Measurements from ENCODE around the gene TGFBI.
A peak's percentile ranks its signal among the peaks of the same experiment; 100 is the strongest.

Gene TGFBI

DNA sequence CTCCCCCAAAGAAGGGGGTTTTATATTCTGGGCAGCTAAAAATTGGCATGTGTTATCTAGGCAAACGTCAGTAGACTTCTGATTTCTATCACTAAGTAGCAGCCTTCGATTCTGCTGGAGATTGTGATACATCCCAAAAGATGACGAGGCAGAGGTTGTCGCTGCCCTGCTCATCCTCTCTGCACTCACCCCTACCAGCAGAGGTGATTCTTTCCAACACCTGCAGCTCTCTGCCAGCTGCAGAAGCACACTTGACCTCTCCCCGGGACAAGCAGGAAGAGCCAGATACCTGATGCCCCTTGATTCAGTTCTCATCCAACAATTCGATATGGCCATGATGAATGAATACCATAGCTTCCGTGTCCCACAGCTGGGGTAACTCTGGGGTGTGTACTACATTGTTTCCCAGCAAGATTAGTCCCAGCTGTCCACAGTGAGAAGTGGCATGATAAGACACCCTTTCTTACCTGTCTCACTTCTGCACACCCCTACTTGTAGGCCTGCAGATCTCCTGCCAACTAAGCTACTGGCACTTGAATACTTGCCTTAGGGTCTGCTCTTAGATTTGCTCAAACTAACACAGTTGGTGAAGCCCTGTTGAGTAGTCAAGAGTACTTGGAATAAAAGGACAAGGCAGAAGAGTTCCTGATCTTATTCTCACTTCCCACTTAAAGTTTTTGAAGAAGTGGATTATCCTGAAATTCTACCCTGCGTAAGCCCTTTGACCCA, 66.3 kb downstream of the TGFBI start:
- DNase-seq = no peak

- DNase-seq = no peak
Observed at GRCh38 chr5:136098176-136098575, 69.4 kb downstream of the TGFBI start.

DNA sequence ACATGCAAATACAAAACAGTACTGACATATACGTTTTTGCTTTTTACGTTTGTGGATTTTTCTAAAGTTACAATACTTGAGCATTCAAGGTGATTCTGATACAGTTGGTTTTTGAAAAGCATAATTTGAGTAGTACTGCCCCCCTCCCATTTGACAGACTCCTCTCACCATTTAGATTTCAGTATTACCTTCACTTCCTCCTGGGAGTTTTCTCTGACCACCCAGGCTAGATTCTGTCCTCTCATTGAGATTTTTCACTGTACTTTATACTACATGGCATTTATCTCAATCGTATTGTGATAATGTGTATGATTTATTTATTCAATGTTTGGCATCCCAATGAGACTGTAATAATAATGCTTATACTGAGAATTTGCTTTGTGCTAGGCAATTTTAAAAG, 71.1 kb downstream of the TGFBI start:
- no peak for DNase-seq

GRCh38 chr5:136101884-136102283, 73.1 kb downstream of the TGFBI start:
- no peak for DNase-seq

DNA sequence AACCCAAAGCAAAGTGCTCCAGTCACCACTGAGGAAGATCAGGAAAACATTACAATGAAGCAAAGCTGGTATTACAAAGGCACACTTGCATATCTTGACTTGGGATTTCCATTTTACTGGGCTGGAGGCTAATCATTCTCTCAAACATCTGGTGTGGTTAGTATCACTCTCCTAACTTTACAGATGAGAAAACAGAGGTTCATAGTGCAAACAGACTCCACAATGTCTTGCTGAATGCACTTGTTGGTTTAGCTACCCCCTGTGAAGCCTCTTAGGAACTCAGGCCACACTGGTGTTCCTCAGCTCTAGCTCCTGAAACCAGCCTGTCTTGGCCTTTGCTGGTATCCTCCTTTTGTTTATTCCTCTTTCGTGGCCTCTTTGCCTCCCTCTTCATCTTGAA, 74.3 kb downstream of the TGFBI start:
- DNase-seq = no peak

GRCh38 chr5:136104306-136104965, 75.6 kb downstream of the TGFBI start:
- no peak for DNase-seq

DNA sequence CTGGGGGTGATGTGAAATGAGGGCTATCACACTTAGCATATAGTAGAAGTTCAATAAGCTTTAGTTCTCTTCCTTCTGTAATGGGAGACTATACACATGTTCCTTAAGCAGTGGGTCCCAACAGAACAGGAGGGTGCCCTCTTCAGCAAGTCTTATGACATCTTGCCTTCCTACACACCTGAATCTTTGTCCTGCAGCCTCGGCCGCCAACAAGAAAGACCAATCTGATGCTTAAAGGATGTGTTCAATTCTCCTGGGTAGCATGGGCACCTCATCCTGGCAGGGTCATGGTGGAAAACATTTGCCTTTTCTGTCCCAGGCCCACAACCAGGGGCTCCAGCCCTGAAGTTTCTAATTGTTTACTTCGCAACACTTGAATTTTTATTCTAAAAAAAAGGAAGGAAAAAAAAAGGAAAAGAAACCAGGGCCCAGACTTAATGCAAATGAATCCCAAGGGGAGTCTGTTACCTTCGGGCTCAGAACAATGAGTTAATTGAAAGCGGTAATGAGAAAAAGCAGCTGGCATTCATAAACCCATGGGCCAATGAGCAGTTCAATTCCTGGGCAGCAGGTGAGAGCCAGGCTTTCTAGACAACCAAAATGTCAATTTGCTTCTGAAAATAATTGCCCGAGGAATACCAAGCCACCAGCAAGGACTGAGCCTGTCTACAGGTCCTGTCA, 77.7 kb downstream of the TGFBI start:
- DNase-seq = no peak

DNA sequence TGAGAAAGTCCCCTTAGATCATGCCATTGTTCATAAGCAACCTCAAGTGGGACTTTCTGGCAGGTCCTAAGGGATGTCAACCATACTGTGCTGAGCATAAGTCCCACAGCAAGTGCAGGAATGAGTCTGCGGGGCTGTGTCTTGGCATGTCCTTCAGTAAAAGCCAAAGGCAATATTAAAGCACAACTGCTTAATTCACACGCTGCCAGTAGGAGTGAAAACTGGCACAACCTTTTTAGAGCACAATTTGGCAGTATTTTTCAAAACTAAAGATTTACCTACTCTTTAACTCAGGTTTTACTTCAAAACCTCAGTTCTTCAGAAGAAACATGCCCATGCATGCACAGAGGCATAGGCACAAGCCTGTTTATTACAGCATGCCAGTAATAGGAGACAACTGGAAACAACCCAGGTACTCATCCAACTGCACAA, 79.4 kb downstream of the TGFBI start:
- peak in 1 of 2 experiments; percentile 12 for DNase-seq

- no peak for DNase-seq
Observed at GRCh38 chr5:136108766-136109165, 80.0 kb downstream of the TGFBI start.

DNA sequence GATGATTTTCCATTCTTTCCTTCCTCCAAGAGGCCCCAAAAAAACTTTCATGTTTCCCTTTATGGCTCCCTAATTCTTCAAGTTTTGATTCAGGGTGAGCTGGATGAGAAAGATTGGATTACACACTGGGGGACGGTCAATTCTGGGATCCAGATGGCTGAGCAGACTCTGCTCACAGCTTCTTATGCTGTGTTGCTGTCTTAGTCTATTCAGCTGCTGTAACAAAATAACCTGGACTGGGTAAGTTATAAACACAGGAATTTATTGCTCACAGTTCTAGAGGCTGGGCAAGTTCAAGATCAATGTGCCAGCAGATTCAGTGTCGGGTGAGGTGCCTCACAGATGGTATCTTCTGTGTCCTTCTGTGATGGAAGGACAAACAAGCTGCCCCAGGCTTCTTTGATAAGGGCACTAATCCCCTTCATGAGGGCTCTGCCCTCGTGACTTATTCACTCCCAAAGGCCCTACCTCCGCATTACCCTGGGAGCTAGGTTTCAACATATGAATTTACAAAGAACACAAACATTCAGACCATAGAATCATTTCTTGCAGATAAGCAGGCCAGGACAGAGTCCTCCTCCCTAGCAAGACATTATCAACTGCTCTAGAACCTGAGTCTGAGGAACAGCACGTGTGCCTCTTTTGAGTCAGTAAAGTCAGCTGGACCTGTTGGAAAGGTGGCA, 80.8 kb downstream of the TGFBI start:
- no peak for DNase-seq

Measured in NCI-H446 (cell line).